Prostate gland (tissue), 2 donors: ENCODE results near the gene MFSD12. TPM values are rescaled to one million over a fixed set of nuclear protein-coding genes. Genes with fewer than 3 reads are reported as not detected.

Source experiments
- DNase-seq: peaks from one replicate; pipeline ENCODE4 v3.0.0-alpha.2; 2019; ENCODE audit warnings: low spot score
- H3K27ac ChIP-seq, 2 donors: fragments of 200-600 bp; sonication (generic); 2 replicates each; pipeline ENCODE4 v1.5.1; 2017 to 2019
- H3K27me3 ChIP-seq: fragments of 200-600 bp; sonication (generic); replicated peaks from 2 replicates; pipeline ENCODE4 v1.5.1; 2019; ENCODE audit not compliant: insufficient read depth
- H3K36me3 ChIP-seq, 2 donors: fragments of 200-600 bp; sonication (generic); 1 replicate in 1 of 2; 2 replicates in 1 of 2; pipeline versions ENCODE4 v1.5.1 to v1.8.1; 2017 to 2019
- H3K4me1 ChIP-seq: fragments of 200-600 bp; sonication (generic); replicated peaks from 2 replicates; pipeline ENCODE4 v1.5.1; 2019
- H3K4me3 ChIP-seq, 2 donors: fragments of 200-600 bp; sonication (generic); 2 replicates each; pipeline ENCODE4 v1.5.1; 2017 to 2019
- H3K9me3 ChIP-seq: fragments of 200-600 bp; sonication (generic); 2 replicates; pipeline ENCODE4 v1.5.1; 2017
- CTCF ChIP-seq, 4 experiments: fragments of 200-600 bp in 2 of 4; fragments of 450-650 bp in 2 of 4; sonication (generic) in 2 of 4; IDR thresholded peaks; 1 replicate in 3 of 4; 2 replicates in 1 of 4; pipeline ENCODE4 v1.5.1; 2016 to 2019; ENCODE audit warnings: antibody characterized with exemption in 4 of 4, mild to moderate bottlenecking in 2 of 4, moderate library complexity in 2 of 4
- POLR2A ChIP-seq: fragments of 450-650 bp; IDR thresholded peaks from one replicate; pipeline ENCODE4 v1.6.1; 2016; ENCODE audit warnings: antibody characterized with exemption, mild to moderate bottlenecking
- POLR2AphosphoS5 ChIP-seq: sonication (generic); formaldehyde crosslinking; IDR thresholded peaks from one replicate; pipeline ENCODE4 v1.6.1; 2017; ENCODE audit warnings: antibody characterized with exemption
- WGBS: methylation state at CpG from one replicate; pipeline ENCODE4 v1.1.5; 2018; 5-methylcytosine and 5-hydroxymethylcytosine counted together
- intact Hi-C: fragments of 100-400 bp; cut with DNase I; formaldehyde crosslinking; loops from one replicate; pipeline ENCODE4 v1.14.2; 2022
- total RNA-seq, 2 donors: library from RNA; depleted of rRNA; stranded (reverse); fragments of >200 nt; gene quantifications; one replicate each; pipeline ENCODE4 v1.1.0, GENCODE V29; 2016

MFSD12 gene
- total RNA-seq, 2 donors from 2014 or later, result 60.5 to 86.1 TPM

DNA sequence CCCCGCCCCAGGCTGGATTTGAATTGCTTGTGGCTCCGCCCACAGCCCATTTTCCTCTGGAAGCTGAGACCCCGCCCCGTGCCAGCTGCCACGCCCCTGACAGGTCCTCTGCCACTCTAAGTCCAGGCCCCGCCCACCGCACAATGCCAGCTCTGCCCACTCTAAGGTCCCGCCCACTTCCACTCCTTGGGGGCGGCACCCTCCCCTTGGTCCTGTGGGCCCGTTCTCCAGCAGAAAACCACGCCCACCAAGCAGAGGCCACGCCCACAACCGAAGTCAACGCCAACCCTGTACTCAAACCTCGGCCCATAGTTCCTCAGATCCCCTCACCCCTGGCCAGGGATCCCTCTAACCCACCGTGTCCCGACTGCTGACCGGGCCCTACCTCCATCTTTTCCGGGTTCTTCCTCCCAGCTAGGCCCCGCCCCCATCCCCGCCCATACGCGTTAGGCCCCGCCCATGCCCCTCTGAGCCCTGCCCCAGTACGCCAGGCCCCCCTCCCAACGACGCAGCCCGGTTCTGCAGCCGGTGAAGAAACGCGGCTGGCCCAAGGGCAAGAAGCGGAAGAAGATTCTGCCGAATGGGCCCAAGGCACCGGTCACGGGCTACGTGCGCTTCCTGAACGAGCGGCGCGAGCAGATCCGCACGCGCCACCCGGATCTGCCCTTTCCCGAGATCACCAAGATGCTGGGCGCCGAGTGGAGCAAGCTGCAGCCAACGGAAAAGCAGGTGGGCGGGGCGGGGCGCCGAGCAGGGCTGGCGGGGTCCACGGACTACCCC is 16.7 kb upstream of the MFSD12 start:
- peak overlapping the region; percentile 97 to 99 for H3K4me3 ChIP-seq
- H3K9me3 ChIP-seq, result no peaks in the 10 kb centered on the region
- H3K4me1 ChIP-seq, result no peaks in the 10 kb centered on the region
- no peaks in the 10 kb centered on the region for H3K27me3 ChIP-seq
- H3K27ac ChIP-seq, result peak overlapping the region in 1 of 2 donors; percentile 87
- intact Hi-C loops, result loop anchor here (2.0 to 10.0 kb wide), 2 partner anchors 17 to 69 kb away; partner anchors contain the start of genes DOHH, FZR1 and MFSD12
- 61% methylated on average over 54 of the region's 55 CpGs for WGBS
- no peak for TF ChIP-seq POLR2A
- peak; percentile 65 for TF ChIP-seq POLR2AphosphoS5
- DNase-seq, result peak; percentile 94
- H3K36me3 ChIP-seq, result no peaks in the 10 kb centered on the region

DNA sequence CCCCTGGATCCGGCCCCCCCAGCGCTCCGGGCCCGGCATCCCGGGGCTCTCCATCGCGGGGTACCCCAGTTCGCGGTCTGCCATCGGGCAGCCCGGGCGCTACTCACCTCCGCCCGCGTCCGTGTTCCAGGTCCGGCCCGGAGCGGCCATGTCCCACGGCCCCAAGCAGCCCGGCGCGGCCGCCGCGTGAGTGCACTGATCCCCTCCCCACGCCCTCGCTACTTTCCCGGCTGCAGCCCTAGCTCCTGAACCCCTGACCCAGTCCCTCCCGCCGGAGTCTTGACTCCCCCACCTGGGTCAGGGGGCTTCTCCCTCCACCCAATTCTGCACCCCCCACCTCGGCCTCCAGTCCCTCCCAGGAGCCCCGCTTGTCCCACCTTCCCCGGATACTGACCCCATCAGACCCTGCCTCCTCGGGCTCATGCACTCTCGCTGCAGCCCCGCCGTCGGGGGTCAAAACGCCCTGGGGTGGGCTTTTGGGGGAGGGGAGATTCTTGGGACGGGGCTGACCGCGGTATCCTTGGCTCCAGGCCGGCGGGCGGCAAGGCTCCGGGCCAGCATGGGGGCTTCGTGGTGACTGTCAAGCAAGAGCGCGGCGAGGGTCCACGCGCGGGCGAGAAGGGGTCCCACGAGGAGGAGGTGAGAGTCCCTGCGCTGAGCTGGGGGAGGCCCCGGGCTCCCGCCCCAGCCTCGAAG is 15.9 kb upstream of the MFSD12 start:
- H3K27me3 ChIP-seq, result no peaks in the 10 kb centered on the region
- DNase-seq, result no peak
- intact Hi-C loops, result loop anchor here (2.0 to 10.0 kb wide), 2 partner anchors 17 to 69 kb away; partner anchors contain the start of genes DOHH, FZR1 and MFSD12
- H3K27ac ChIP-seq, result peak overlapping the region; percentile 87 to 89
- peak overlapping the region; percentile 97 to 99 for H3K4me3 ChIP-seq
- TF ChIP-seq POLR2A, result peak; percentile 24
- no peak for TF ChIP-seq POLR2AphosphoS5
- WGBS, result under 1% methylated on average over 54 of the region's 60 CpGs
- H3K9me3 ChIP-seq, result no peaks in the 10 kb centered on the region
- no peaks in the 10 kb centered on the region for H3K36me3 ChIP-seq
- no peaks in the 10 kb centered on the region for H3K4me1 ChIP-seq

DNA sequence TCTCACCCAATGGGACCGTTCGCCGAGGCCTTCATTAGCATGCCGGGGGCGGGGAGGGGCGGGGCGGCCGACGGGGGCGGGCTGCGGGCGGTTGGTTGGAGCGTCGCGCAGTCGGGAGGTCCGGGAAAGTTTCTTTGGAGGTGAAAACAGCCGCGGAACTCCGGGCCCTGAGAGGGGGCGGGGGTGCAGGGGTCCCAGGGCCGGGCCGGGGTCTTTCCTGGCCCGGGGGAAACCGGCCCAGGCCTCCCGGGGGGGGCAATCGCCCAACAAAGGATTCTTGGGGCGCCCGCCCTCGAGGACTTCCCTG is 15.4 kb upstream of the MFSD12 start, which contains the start of gene HMG20B:
TSS of gene HMG20B (plus strand) at position 90 of the 307 bp plus-strand sequence. CDS start 366 bp downstream, outside the sequence.
- intact Hi-C loops, result loop anchor here (2.0 to 10.0 kb wide), 2 partner anchors 16 to 68 kb away; partner anchors contain the start of genes DOHH, FZR1 and MFSD12
- H3K27me3 ChIP-seq, result no peaks in the 10 kb centered on the region
- no peaks in the 10 kb centered on the region for H3K36me3 ChIP-seq
- H3K9me3 ChIP-seq, result no peaks in the 10 kb centered on the region
- no peaks in the 10 kb centered on the region for H3K4me1 ChIP-seq
- peak within 1 kb of the TSS; percentile 87 to 89 for H3K27ac ChIP-seq
- peak; percentile 37 for TF ChIP-seq POLR2A
- TF ChIP-seq CTCF (IDR thresholded peaks at IDR 0.05), result no peak
- WGBS, result 0% methylated on average over 24 of the region's 30 CpGs
- DNase-seq, result no peak
- H3K4me3 ChIP-seq, result peak within 1 kb of the TSS; percentile 97 to 99

DNA sequence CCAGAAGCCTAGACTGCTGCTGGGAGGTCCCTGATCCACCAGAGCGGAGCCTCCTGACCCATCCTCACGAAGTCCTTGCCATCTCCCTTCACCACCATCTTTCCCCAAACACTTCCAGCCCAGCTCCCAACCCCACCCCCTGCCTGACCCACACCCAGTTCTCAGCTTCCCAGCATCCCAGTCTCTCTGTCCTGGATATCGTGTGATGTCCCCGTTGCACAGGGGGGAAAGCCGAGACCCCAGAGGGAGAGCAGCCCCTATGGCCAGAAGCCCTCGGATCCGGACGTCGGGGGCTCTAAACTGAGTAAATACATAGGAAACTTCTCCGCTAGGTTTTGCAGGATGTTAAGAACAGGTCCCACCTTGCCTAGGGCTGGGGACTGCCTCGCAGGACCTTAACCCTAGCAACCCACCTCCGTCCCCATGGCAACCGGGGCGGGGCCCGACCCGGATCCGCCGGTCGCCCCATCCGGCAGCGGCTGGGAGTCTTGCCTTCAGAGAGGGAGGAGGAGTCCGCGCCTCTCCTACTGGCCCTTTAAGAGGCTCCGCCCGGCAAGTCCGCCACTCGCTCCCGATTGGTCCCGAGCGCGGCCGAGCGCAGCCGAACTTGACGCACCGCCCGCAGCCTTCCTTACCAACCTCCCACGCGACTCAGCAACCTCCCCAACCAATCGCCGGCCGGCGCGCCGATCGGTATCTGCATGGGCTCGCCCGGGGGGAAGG is 14.9 kb upstream of the MFSD12 start:
- no peaks in the 10 kb centered on the region for H3K36me3 ChIP-seq
- H3K27ac ChIP-seq, result peak overlapping the region; percentile 87 to 89
- H3K27me3 ChIP-seq, result no peaks in the 10 kb centered on the region
- H3K9me3 ChIP-seq, result no peaks in the 10 kb centered on the region
- DNase-seq, result peak; percentile 100
- WGBS, result 2% methylated on average over 42 of the region's 48 CpGs
- no peaks in the 10 kb centered on the region for H3K4me1 ChIP-seq
- peak overlapping the region; percentile 97 to 99 for H3K4me3 ChIP-seq
- intact Hi-C loops, result loop anchor here (2.0 to 10.0 kb wide), 2 partner anchors 15 to 67 kb away; partner anchors contain the start of genes DOHH, FZR1 and MFSD12
- peak; percentile 13 for TF ChIP-seq POLR2A
- TF ChIP-seq POLR2AphosphoS5, result peak; percentile 91
- TF ChIP-seq CTCF (IDR thresholded peaks at IDR 0.05), result peak in 1 of 4 experiments; percentile 21

- no peak overlapping the region for H3K27ac ChIP-seq
- WGBS, result 69% methylated on average over 7 of the region's 7 CpGs
- intact Hi-C loops, result loop anchor here (10.0 kb wide), 1 partner anchor 66 kb away; the partner anchor contains the start of genes DOHH and FZR1
These were observed 13.2 kb upstream of the MFSD12 start for GRCh38 chr19:3570606-3571011.

More at GRCh38 chr19:3570606-3571011, 13.2 kb upstream of the MFSD12 start:
- TF ChIP-seq CTCF (IDR thresholded peaks at IDR 0.05) (no peak), POLR2A (no peak), POLR2AphosphoS5 (no peak)
- Histone ChIP-seq H3K4me1 (no peaks in the 10 kb centered on the region), H3K27me3 (no peaks in the 10 kb centered on the region), H3K9me3 (no peaks in the 10 kb centered on the region), H3K4me3 (no peak overlapping the region), H3K36me3 (no peaks in the 10 kb centered on the region)
- DNase-seq, result no peak
